Thymus (tissue), 11 donors: ENCODE measurements around the gene TFDP1. TPM values are rescaled to one million over a fixed set of nuclear protein-coding genes. Genes with fewer than 3 reads are reported as not detected.
"Not testable (repeated sequence)": the region's sequence is repeated elsewhere in the genome, so short reads cannot be mapped to it uniquely, and the experiment has no call there.

Experiments
- DNase-seq, 9 donors: peaks; one replicate each; pipeline ENCODE4 v3.0.0-alpha.2; 2013; ENCODE audit warnings: low spot score in 9 of 9, low read depth in 6 of 9, missing footprints in 1 of 9
- H3K27ac ChIP-seq, 2 donors: one replicate each; pipeline ENCODE4 v1.5.1; 2013; ENCODE audit warnings: control low read depth in 1 of 2, low read depth in 1 of 2, low read length in 1 of 2, mild to moderate bottlenecking in 1 of 2, moderate library complexity in 1 of 2
- H3K27me3 ChIP-seq, 2 donors: one replicate each; pipeline ENCODE4 v1.5.1; 2013; ENCODE audit warnings: low read length in 1 of 2; ENCODE audit not compliant: control insufficient read depth in 2 of 2, insufficient read depth in 1 of 2
- H3K36me3 ChIP-seq, 2 donors: one replicate each; pipeline ENCODE4 v1.5.1; 2013; ENCODE audit warnings: low read length in 1 of 2, mild to moderate bottlenecking in 1 of 2, moderate library complexity in 1 of 2; ENCODE audit not compliant: control insufficient read depth in 2 of 2, insufficient read depth in 2 of 2
- H3K4me1 ChIP-seq, 2 donors: one replicate each; pipeline ENCODE4 v1.5.1; 2013; ENCODE audit warnings: low read length in 2 of 2; ENCODE audit not compliant: control insufficient read depth in 2 of 2, insufficient read depth in 2 of 2
- H3K4me3 ChIP-seq, 2 donors: one replicate each; pipeline ENCODE4 v1.5.1; 2013; ENCODE audit warnings: low read length in 2 of 2, control low read depth in 1 of 2, mild to moderate bottlenecking in 1 of 2
- H3K9me3 ChIP-seq, 2 donors: one replicate each; pipeline ENCODE4 v1.5.1; 2013; ENCODE audit warnings: low read length in 1 of 2, mild to moderate bottlenecking in 1 of 2; ENCODE audit not compliant: control insufficient read depth in 2 of 2, insufficient read depth in 1 of 2
- WGBS: extraction: QIAGEN DNeasy Blood & Tissue Kit; methylation state at CpG from one replicate; pipeline ENCODE4 v1.1.7; 2013; 5-methylcytosine and 5-hydroxymethylcytosine counted together
- polyA plus RNA-seq: library from polyadenylated mRNA; stranded (reverse); fragments of 200-250 nt; gene quantifications from one replicate; pipeline ENCODE4 v1.2.3, GENCODE V29; 2013
- total RNA-seq: library from RNA; stranded (reverse); fragments of 120-200 nt; gene quantifications from one replicate; pipeline ENCODE4 v1.2.4, GENCODE V29; 2013
- donor health status: healthy.

TFDP1 gene
- total and polyA plus RNA-seq, 2 donors, result 30.0 to 46.3 TPM

- no peak overlapping the region for H3K4me3 ChIP-seq
- H3K9me3 ChIP-seq, result no peaks in the 10 kb centered on the region
- H3K27ac ChIP-seq, result no peak overlapping the region
- H3K36me3 ChIP-seq, result no peaks in the 10 kb centered on the region
- WGBS, result 26% methylated on average over 14 of the region's 14 CpGs
- H3K4me1 ChIP-seq, result peaks cover 0 to 6% of the 10 kb centered on the region in 2 donors
- peaks cover 0 to 12% of the 10 kb centered on the region in 2 donors for H3K27me3 ChIP-seq
- DNase-seq, result peak; percentile 49 to 86 (median 68)
These were observed 22.3 kb upstream of the TFDP1 start for GRCh38 chr13:113562085-113562749.

GRCh38 chr13:113562844-113563243, 21.7 kb upstream of the TFDP1 start:
- Histone ChIP-seq H3K4me3 (no peak overlapping the region), H3K9me3 (no peaks in the 10 kb centered on the region), H3K4me1 (peaks cover 0 to 6% of the 10 kb centered on the region in 2 donors), H3K27ac (no peak overlapping the region), H3K27me3 (peaks cover 0 to 14% of the 10 kb centered on the region in 2 donors), H3K36me3 (no peaks in the 10 kb centered on the region)
- no peak for DNase-seq
- 71% methylated on average over 7 of the region's 7 CpGs for whole genome bisulfite sequencing

GRCh38 chr13:113563511-113563910, 21.0 kb upstream of the TFDP1 start:
- peaks cover 0 to 14% of the 10 kb centered on the region in 2 donors for H3K27me3 ChIP-seq
- not testable (repeated sequence) for H3K4me3 ChIP-seq, H3K4me1 ChIP-seq, H3K36me3 ChIP-seq, H3K27ac ChIP-seq, DNase-seq, H3K9me3 ChIP-seq
- 86% methylated on average over 4 of the region's 4 CpGs for whole genome bisulfite sequencing

- 88% methylated on average over 17 of the region's 17 CpGs for WGBS
- no peak for DNase-seq
- Histone ChIP-seq H3K9me3 (no peaks in the 10 kb centered on the region), H3K27ac (no peak overlapping the region), H3K4me1 (peaks cover 0 to 6% of the 10 kb centered on the region in 2 donors), H3K27me3 (peaks cover 0 to 14% of the 10 kb centered on the region in 2 donors), H3K36me3 (no peaks in the 10 kb centered on the region), H3K4me3 (no peak overlapping the region)
These were observed 20.1 kb upstream of the TFDP1 start for GRCh38 chr13:113564331-113565023.

- WGBS, result 91% methylated on average over 26 of the region's 26 CpGs
- no peak overlapping the region for H3K4me3 ChIP-seq
- DNase-seq, result no peak
These were observed 18.9 kb upstream of the TFDP1 start for GRCh38 chr13:113565526-113566226.

GRCh38 chr13:113566227-113566561, 18.4 kb upstream of the TFDP1 start:
- H3K27me3 ChIP-seq, result peaks cover 0 to 14% of the 10 kb centered on the region in 2 donors
- no peak for DNase-seq
- WGBS, result 92% methylated on average over 17 of the region's 17 CpGs
- peaks cover 0 to 6% of the 10 kb centered on the region in 2 donors for H3K4me1 ChIP-seq
- no peaks in the 10 kb centered on the region for H3K36me3 ChIP-seq
- no peaks in the 10 kb centered on the region for H3K9me3 ChIP-seq
- H3K27ac ChIP-seq, result no peak overlapping the region
- H3K4me3 ChIP-seq, result no peak overlapping the region

More at GRCh38 chr13:113565526-113566226, 18.9 kb upstream of the TFDP1 start:
- Histone ChIP-seq H3K9me3 (no peaks in the 10 kb centered on the region), H3K4me1 (peaks cover 0 to 6% of the 10 kb centered on the region in 2 donors), H3K36me3 (no peaks in the 10 kb centered on the region), H3K27me3 (peaks cover 0 to 14% of the 10 kb centered on the region in 2 donors), H3K27ac (no peak overlapping the region)

- WGBS, result 95% methylated on average over 4 of the region's 4 CpGs
- H3K36me3 ChIP-seq, result no peaks in the 10 kb centered on the region
- peaks cover 0 to under 1% of the 10 kb centered on the region in 2 donors for H3K4me1 ChIP-seq
- no peaks in the 10 kb centered on the region for H3K9me3 ChIP-seq
- H3K27me3 ChIP-seq, result peaks cover 0 to 14% of the 10 kb centered on the region in 2 donors
- no peak for DNase-seq
- H3K27ac ChIP-seq, result no peak overlapping the region
- H3K4me3 ChIP-seq, result no peak overlapping the region
These were observed 16.9 kb upstream of the TFDP1 start for GRCh38 chr13:113567681-113568080.

GRCh38 chr13:113573065-113573464, 11.5 kb upstream of the TFDP1 start:
- Histone ChIP-seq H3K9me3 (no peaks in the 10 kb centered on the region), H3K36me3 (no peaks in the 10 kb centered on the region), H3K27me3 (no peaks in the 10 kb centered on the region), H3K27ac (no peak overlapping the region), H3K4me3 (no peak overlapping the region), H3K4me1 (no peaks in the 10 kb centered on the region)
- WGBS, result 89% methylated on average over 3 of the region's 3 CpGs
- DNase-seq, result no peak

- DNase-seq, result no peak
- no peak overlapping the region for H3K4me3 ChIP-seq
- H3K9me3 ChIP-seq, result peaks cover 0 to 1% of the 10 kb centered on the region in 2 donors
- H3K36me3 ChIP-seq, result no peaks in the 10 kb centered on the region
- no peaks in the 10 kb centered on the region for H3K4me1 ChIP-seq
- no peaks in the 10 kb centered on the region for H3K27me3 ChIP-seq
- no peak overlapping the region for H3K27ac ChIP-seq
- 81% methylated on average over 3 of the region's 3 CpGs for WGBS
These were observed 8.0 kb upstream of the TFDP1 start for GRCh38 chr13:113576597-113576996.
